SU-DHL-6 (cell line): ENCODE data around the gene PLD3.

ENCODE experiments used
- H2AFZ ChIP-seq: fragments of 200-600 bp; sonication (generic); 2 replicates; pipeline ENCODE4 v1.6.1; 2014; ENCODE audit warnings: low read depth, mild to moderate bottlenecking, moderate library complexity, mixed read lengths, antibody characterized with exemption, low read length; ENCODE audit not compliant: severe bottlenecking
- H3F3A ChIP-seq: fragments of 200-600 bp; shearing (Covaris generic); 2 replicates; pipeline ENCODE4 v1.6.0; 2016; ENCODE audit warnings: antibody characterized with exemption, mild to moderate bottlenecking; ENCODE audit not compliant: insufficient read depth
- H3K27ac ChIP-seq: fragments of 200-600 bp; sonication (generic); 2 replicates; pipeline ENCODE4 v1.5.1; 2016; ENCODE audit warnings: low read depth, mild to moderate bottlenecking, low read length, moderate library complexity, mixed read lengths
- H3K27me3 ChIP-seq: fragments of 200-600 bp; sonication (generic), shearing (Covaris generic); 2 replicates; pipeline ENCODE4 v1.6.0; 2014; ENCODE audit warnings: mild to moderate bottlenecking, low read length
- H3K36me3 ChIP-seq: fragments of 200-600 bp; sonication (generic); 2 replicates; pipeline ENCODE4 v1.6.1; 2014; ENCODE audit warnings: mild to moderate bottlenecking, low read length, mixed read lengths
- H3K4me2 ChIP-seq: fragments of 300-600, 200-600 bp; shearing (Covaris generic), sonication (generic); 2 replicates; pipeline ENCODE4 v1.6.0; 2014; ENCODE audit warnings: low read length, low read depth, mild to moderate bottlenecking; ENCODE audit not compliant: poor library complexity, severe bottlenecking
- H3K4me3 ChIP-seq: fragments of 200-600 bp; sonication (generic); 2 replicates; pipeline ENCODE4 v1.5.1; 2014; ENCODE audit warnings: antibody characterized with exemption, low read length, mild to moderate bottlenecking, mixed read lengths; ENCODE audit not compliant: insufficient read depth, poor library complexity, severe bottlenecking
- H3K79me2 ChIP-seq: fragments of 200-600 bp; sonication (generic); 2 replicates; pipeline ENCODE4 v1.6.1; 2014; ENCODE audit warnings: mild to moderate bottlenecking, low read length, moderate library complexity; ENCODE audit not compliant: insufficient read depth
- H3K9ac ChIP-seq: fragments of 200-600 bp; sonication (generic); 2 replicates; pipeline ENCODE4 v1.7.0; 2014; ENCODE audit warnings: mild to moderate bottlenecking, low read length
- H3K9me2 ChIP-seq: fragments of 200-600 bp; sonication (generic); replicated peaks from 2 replicates; pipeline ENCODE4 v1.6.1; 2014; ENCODE audit warnings: low read length; ENCODE audit not compliant: insufficient read depth
- H3K9me3 ChIP-seq: fragments of 200-600 bp; sonication (generic); 2 replicates; pipeline ENCODE4 v1.6.1; 2014; ENCODE audit warnings: low read length, mixed read lengths; ENCODE audit not compliant: insufficient read depth
- H4K20me1 ChIP-seq: fragments of 200-600 bp; sonication (generic); 2 replicates; pipeline ENCODE4 v1.6.1; 2014; ENCODE audit warnings: low read depth, mild to moderate bottlenecking, antibody characterized with exemption, low read length, moderate library complexity, mixed read lengths
- CTCF ChIP-seq: fragments of 200-600 bp; sonication (generic); IDR thresholded peaks from one replicate; pipeline ENCODE4 v1.5.1; 2017; ENCODE audit warnings: antibody characterized with exemption, mild to moderate bottlenecking, low read length, moderate library complexity; ENCODE audit not compliant: insufficient read depth, poor library complexity, severe bottlenecking
- EZH2phosphoT487 ChIP-seq: fragments of 200-600 bp; sonication (generic), shearing (Covaris generic); conservative IDR thresholded peaks from 2 replicates; pipeline ENCODE4 v1.6.1; 2018; ENCODE audit warnings: mild to moderate bottlenecking, antibody characterized with exemption, low read length, moderate library complexity, mixed read lengths

PLD3 gene

GRCh38 chr19:40315812-40316470 is 32.6 kb upstream of the PLD3 start:
- no peak overlapping the region for H3K9ac ChIP-seq
- TF ChIP-seq EZH2phosphoT487 (no peak), CTCF (no peak)
- H3K36me3 ChIP-seq: no peaks in the 10 kb centered on the region

GRCh38 chr19:40317338-40317737 is 31.2 kb upstream of the PLD3 start:
- Histone ChIP-seq H4K20me1 (no peaks in the 10 kb centered on the region), H3K79me2 (no peaks in the 10 kb centered on the region), H3F3A (no peaks in the 10 kb centered on the region), H3K9ac (no peak overlapping the region), H3K4me3 (no peak overlapping the region), H2AFZ (no peak overlapping the region), H3K36me3 (no peaks in the 10 kb centered on the region), H3K4me2 (no peak overlapping the region), H3K27ac (no peak overlapping the region), H3K9me3 (no peaks in the 10 kb centered on the region), H3K27me3 (no peaks in the 10 kb centered on the region), H3K9me2 (no peaks in the 10 kb centered on the region)
- no peak for TF ChIP-seq EZH2phosphoT487
- TF ChIP-seq CTCF: no peak

More at GRCh38 chr19:40315812-40316470, 32.6 kb upstream of the PLD3 start:
- no peaks in the 10 kb centered on the region for H3K79me2 ChIP-seq
- H2AFZ ChIP-seq: no peak overlapping the region
- H3K4me2 ChIP-seq: no peak overlapping the region
- no peak overlapping the region for H3K4me3 ChIP-seq
- H4K20me1 ChIP-seq: no peaks in the 10 kb centered on the region
- H3K27me3 ChIP-seq: no peaks in the 10 kb centered on the region
- H3K9me3 ChIP-seq: no peaks in the 10 kb centered on the region
- no peaks in the 10 kb centered on the region for H3F3A ChIP-seq
- H3K27ac ChIP-seq: no peak overlapping the region
- H3K9me2 ChIP-seq: no peaks in the 10 kb centered on the region

GRCh38 chr19:40320558-40320935 is 27.9 kb upstream of the PLD3 start:
- no peaks in the 10 kb centered on the region for H3K36me3 ChIP-seq
- no peak overlapping the region for H2AFZ ChIP-seq
- H3K9me3 ChIP-seq: no peaks in the 10 kb centered on the region
- H3K27me3 ChIP-seq: no peaks in the 10 kb centered on the region
- H3K4me3 ChIP-seq: no peak overlapping the region
- H3K9ac ChIP-seq: no peak overlapping the region
- H3K79me2 ChIP-seq: no peaks in the 10 kb centered on the region
- no peaks in the 10 kb centered on the region for H3K9me2 ChIP-seq
- H3K27ac ChIP-seq: no peak overlapping the region
- H3F3A ChIP-seq: no peaks in the 10 kb centered on the region
- H3K4me2 ChIP-seq: no peak overlapping the region
- TF ChIP-seq CTCF: no peak
- no peak for TF ChIP-seq EZH2phosphoT487
- H4K20me1 ChIP-seq: no peaks in the 10 kb centered on the region
